Measurements from ENCODE around the gene DGKB. TPM values are rescaled to one million over a fixed set of nuclear protein-coding genes. Genes with fewer than 3 reads are reported as not detected.

Gene DGKB
- total and polyA plus RNA-seq, 2 donors (not counting 1 experiment from before 2014, with no cell fraction given), result 0.31 TPM; not detected in 1

GRCh38 chr7:14403587-14403986, 499.0 kb downstream of the DGKB start:
- DNase-seq (ENCODE audit: low read depth in 2 of 2), result peak in 1 of 2 donors; percentile 72
- no peaks in the 10 kb centered on the region for H3K4me1 ChIP-seq (ENCODE audit: control insufficient read depth, extremely low read depth, insufficient read depth, low read length)
- no peaks in the 10 kb centered on the region for H3K9me3 ChIP-seq (ENCODE audit: control insufficient read depth, insufficient read depth, low read depth, low read length)
- H3K36me3 ChIP-seq (ENCODE audit: control insufficient read depth, insufficient read depth, low read length), result no peaks in the 10 kb centered on the region
- H3K4me2 ChIP-seq (ENCODE audit: extremely low read depth, insufficient read depth, low read length), result no peak overlapping the region
- no peaks in the 10 kb centered on the region for H3K79me2 ChIP-seq (ENCODE audit: control insufficient read depth, insufficient read depth, low read length)
- H3K9ac ChIP-seq (ENCODE audit: insufficient read depth, low read length), result no peak overlapping the region
- H4K20me1 ChIP-seq (ENCODE audit: control insufficient read depth, extremely low read depth, insufficient read depth, low read length), result no peaks in the 10 kb centered on the region
- no peak for TF ChIP-seq CTCF (conservative IDR thresholded peaks at IDR 0.05 in 1 of 2, IDR thresholded peaks at IDR 0.05 in 1 of 2; ENCODE audit: low read depth in 1 of 2, low read length in 2 of 2)
- H3K4me3 ChIP-seq (replicated peaks in 1 of 4; ENCODE audit: control extremely low read depth in 1 of 4, insufficient read depth in 1 of 4, low read depth in 3 of 4, low read length in 4 of 4), result no peak overlapping the region
- no peak overlapping the region for H3K27ac ChIP-seq (ENCODE audit: insufficient read depth, low read length)
- no peak overlapping the region for H2AFZ ChIP-seq (ENCODE audit: low read length)
- H3K27me3 ChIP-seq (ENCODE audit: control insufficient read depth, insufficient read depth, low read length), result no peaks in the 10 kb centered on the region

- Histone ChIP-seq H3K9me3 (ENCODE audit: control insufficient read depth, insufficient read depth, low read depth, low read length) (no peaks in the 10 kb centered on the region), H2AFZ (ENCODE audit: low read length) (no peak overlapping the region), H4K20me1 (ENCODE audit: control insufficient read depth, extremely low read depth, insufficient read depth, low read length) (no peaks in the 10 kb centered on the region), H3K27ac (ENCODE audit: insufficient read depth, low read length) (no peak overlapping the region), H3K4me2 (ENCODE audit: extremely low read depth, insufficient read depth, low read length) (no peak overlapping the region), H3K27me3 (ENCODE audit: control insufficient read depth, insufficient read depth, low read length) (no peaks in the 10 kb centered on the region), H3K4me1 (ENCODE audit: control insufficient read depth, extremely low read depth, insufficient read depth, low read length) (no peaks in the 10 kb centered on the region), H3K4me3 (replicated peaks in 1 of 4; ENCODE audit: control extremely low read depth in 1 of 4, insufficient read depth in 1 of 4, low read depth in 3 of 4, low read length in 4 of 4) (no peak overlapping the region), H3K9ac (ENCODE audit: insufficient read depth, low read length) (no peak overlapping the region), H3K36me3 (ENCODE audit: control insufficient read depth, insufficient read depth, low read length) (no peaks in the 10 kb centered on the region), H3K79me2 (ENCODE audit: control insufficient read depth, insufficient read depth, low read length) (no peaks in the 10 kb centered on the region)
- TF ChIP-seq EZH2 (IDR thresholded peaks at IDR 0.05; ENCODE audit: low read length, missing control alignments) (no peak), CTCF (conservative IDR thresholded peaks at IDR 0.05 in 1 of 2, IDR thresholded peaks at IDR 0.05 in 1 of 2; ENCODE audit: low read depth in 1 of 2, low read length in 2 of 2) (no peak)
- no peak for DNase-seq (ENCODE audit: low read depth in 2 of 2)
Measured at GRCh38 chr7:14400271-14400670, 502.3 kb downstream of the DGKB start.

- TF ChIP-seq EZH2 (IDR thresholded peaks at IDR 0.05; ENCODE audit: low read length, missing control alignments), result no peak
- no peak for TF ChIP-seq CTCF (conservative IDR thresholded peaks at IDR 0.05 in 1 of 2, IDR thresholded peaks at IDR 0.05 in 1 of 2; ENCODE audit: low read depth in 1 of 2, low read length in 2 of 2)
- H3K79me2 ChIP-seq (ENCODE audit: control insufficient read depth, insufficient read depth, low read length), result no peaks in the 10 kb centered on the region
- H3K4me1 ChIP-seq (ENCODE audit: control insufficient read depth, extremely low read depth, insufficient read depth, low read length), result no peaks in the 10 kb centered on the region
- H3K27ac ChIP-seq (ENCODE audit: insufficient read depth, low read length), result no peak overlapping the region
- H3K4me3 ChIP-seq (replicated peaks in 1 of 4; ENCODE audit: control extremely low read depth in 1 of 4, insufficient read depth in 1 of 4, low read depth in 3 of 4, low read length in 4 of 4), result no peak overlapping the region
- H4K20me1 ChIP-seq (ENCODE audit: control insufficient read depth, extremely low read depth, insufficient read depth, low read length), result no peaks in the 10 kb centered on the region
- no peak overlapping the region for H3K4me2 ChIP-seq (ENCODE audit: extremely low read depth, insufficient read depth, low read length)
- H3K9ac ChIP-seq (ENCODE audit: insufficient read depth, low read length), result no peak overlapping the region
- no peaks in the 10 kb centered on the region for H3K9me3 ChIP-seq (ENCODE audit: control insufficient read depth, insufficient read depth, low read depth, low read length)
- H3K27me3 ChIP-seq (ENCODE audit: control insufficient read depth, insufficient read depth, low read length), result no peaks in the 10 kb centered on the region
- no peaks in the 10 kb centered on the region for H3K36me3 ChIP-seq (ENCODE audit: control insufficient read depth, insufficient read depth, low read length)
- H2AFZ ChIP-seq (ENCODE audit: low read length), result no peak overlapping the region
- no peak for DNase-seq (ENCODE audit: low read depth in 2 of 2)
Measured at GRCh38 chr7:14398526-14398925, 504.0 kb downstream of the DGKB start.
